ENCODE data around the gene LMO2. TPM values are rescaled to one million over a fixed set of nuclear protein-coding genes. Genes with fewer than 3 reads are reported as not detected.

Gene LMO2
- total RNA-seq, 1 donor from 2014 or later, result 1.8 TPM

- Histone ChIP-seq H3K9ac (ENCODE audit: low read length) (no peak overlapping the region), H3K4me1 (ENCODE audit: insufficient read depth, low read length) (peaks cover 1% of the 10 kb centered on the region), H4K20me1 (ENCODE audit: insufficient read depth, low read length) (no peaks in the 10 kb centered on the region), H3K79me2 (ENCODE audit: insufficient read depth, low read length) (no peaks in the 10 kb centered on the region), H3K36me3 (ENCODE audit: insufficient read depth, low read length) (no peaks in the 10 kb centered on the region), H3K4me3 (ENCODE audit: insufficient read depth, low read depth, low read length) (no peak overlapping the region), H3K9me3 (ENCODE audit: insufficient read depth, low read depth, low read length) (no peaks in the 10 kb centered on the region), H3K4me2 (ENCODE audit: low read length) (no peak overlapping the region), H3K27me3 (ENCODE audit: insufficient read depth, low read length) (no peaks in the 10 kb centered on the region), H2AFZ (ENCODE audit: low read depth, low read length) (no peak overlapping the region), H3K27ac (ENCODE audit: low read depth, low read length) (no peak overlapping the region)
- Mint-ChIP-seq H3K27me3 (ENCODE audit: low read depth, unreplicated experiment) (peaks cover 3% of the 10 kb centered on the region), H3K9me3 (ENCODE audit: unreplicated experiment) (peaks cover 2% of the 10 kb centered on the region), H3K27ac (ENCODE audit: unreplicated experiment) (no peak overlapping the region), H3K36me3 (ENCODE audit: low read depth, unreplicated experiment) (no peaks in the 10 kb centered on the region), H3K4me1 (ENCODE audit: low read depth, unreplicated experiment) (peaks cover 5% of the 10 kb centered on the region), H3K4me3 (ENCODE audit: unreplicated experiment) (no peak overlapping the region)
- TF ChIP-seq EZH2 (IDR thresholded peaks at IDR 0.05; ENCODE audit: insufficient read depth, low read length) (no peak), CTCF (IDR thresholded peaks at IDR 0.05; ENCODE audit: insufficient read depth, low read depth, low read length) (no peak)
- FAIRE-seq, result no peak
- no peak for DNase-seq (ENCODE audit: low read depth)
Observed at GRCh38 chr11:33904102-33904501, 12.2 kb upstream of the LMO2 start.

- no peaks in the 10 kb centered on the region for H3K9me3 ChIP-seq (ENCODE audit: insufficient read depth, low read depth, low read length)
Observed at GRCh38 chr11:33900159-33900840, 8.4 kb upstream of the LMO2 start.

More at GRCh38 chr11:33900159-33900840, 8.4 kb upstream of the LMO2 start:
- Histone ChIP-seq H3K36me3 (ENCODE audit: insufficient read depth, low read length) (no peaks in the 10 kb centered on the region), H2AFZ (ENCODE audit: low read depth, low read length) (no peak overlapping the region), H4K20me1 (ENCODE audit: insufficient read depth, low read length) (no peaks in the 10 kb centered on the region), H3K4me1 (ENCODE audit: insufficient read depth, low read length) (peaks cover 5% of the 10 kb centered on the region), H3K9ac (ENCODE audit: low read length) (no peak overlapping the region), H3K4me2 (ENCODE audit: low read length) (no peak overlapping the region), H3K27me3 (ENCODE audit: insufficient read depth, low read length) (no peaks in the 10 kb centered on the region), H3K79me2 (ENCODE audit: insufficient read depth, low read length) (no peaks in the 10 kb centered on the region), H3K27ac (ENCODE audit: low read depth, low read length) (no peak overlapping the region), H3K4me3 (ENCODE audit: insufficient read depth, low read depth, low read length) (no peak overlapping the region)
- Mint-ChIP-seq H3K4me1 (ENCODE audit: low read depth, unreplicated experiment) (peaks cover 14% of the 10 kb centered on the region), H3K27ac (ENCODE audit: unreplicated experiment) (no peak overlapping the region), H3K27me3 (ENCODE audit: low read depth, unreplicated experiment) (peaks cover 5% of the 10 kb centered on the region), H3K9me3 (ENCODE audit: unreplicated experiment) (no peaks in the 10 kb centered on the region), H3K4me3 (ENCODE audit: unreplicated experiment) (no peak overlapping the region), H3K36me3 (ENCODE audit: low read depth, unreplicated experiment) (no peaks in the 10 kb centered on the region)
- FAIRE-seq (no peak), DNase-seq (ENCODE audit: low read depth) (no peak)
- TF ChIP-seq CTCF (IDR thresholded peaks at IDR 0.05; ENCODE audit: insufficient read depth, low read depth, low read length) (no peak), EZH2 (IDR thresholded peaks at IDR 0.05; ENCODE audit: insufficient read depth, low read length) (no peak)

Measured in astrocyte (in vitro differentiated cells and primary cell).